Measurements from ENCODE around the gene PPWD1. TPM values are rescaled to one million over a fixed set of nuclear protein-coding genes. Genes with fewer than 3 reads are reported as not detected.

PPWD1 gene
- total and polyA plus RNA-seq, 2 donors (not counting 3 experiments of a cell fraction or from before 2014, with no cell fraction given), result 4.9 to 40.9 TPM

GRCh38 chr5:65546141-65546540, 17.0 kb upstream of the PPWD1 start:
- Histone ChIP-seq H3K4me1 (ENCODE audit: control insufficient read depth, extremely low read depth, insufficient read depth, low read length) (peaks cover 6% of the 10 kb centered on the region), H3K4me3 (replicated peaks in 1 of 3; ENCODE audit: insufficient read depth in 1 of 3, low read depth in 1 of 3, low read length in 3 of 3) (no peak overlapping the region), H3K9me3 (replicated peaks; ENCODE audit: control insufficient read depth, insufficient read depth, low read length) (no peaks in the 10 kb centered on the region), H3K9ac (replicated peaks; ENCODE audit: extremely low read depth, insufficient read depth, low read length) (no peak overlapping the region), H3K9me1 (replicated peaks; ENCODE audit: control insufficient read depth, extremely low read depth, insufficient read depth, low read length) (no peaks in the 10 kb centered on the region), H4K20me1 (replicated peaks; ENCODE audit: control insufficient read depth, extremely low read depth, insufficient read depth, low read length) (no peaks in the 10 kb centered on the region), H3K4me2 (ENCODE audit: insufficient read depth, low read length) (no peak overlapping the region), H2AFZ (ENCODE audit: low read depth, low read length) (no peak overlapping the region), H3K27me3 (ENCODE audit: control insufficient read depth in 2 of 2, insufficient read depth in 2 of 2, low read length in 2 of 2) (no peaks in the 10 kb centered on the region), H3K36me3 (ENCODE audit: control insufficient read depth in 2 of 2, extremely low read depth in 1 of 2, insufficient read depth in 2 of 2, low read length in 2 of 2) (peaks cover 0 to 14% of the 10 kb centered on the region in 2 experiments), H3K27ac (ENCODE audit: insufficient read depth, low read depth, low read length) (no peak overlapping the region), H3K79me2 (ENCODE audit: control insufficient read depth, insufficient read depth, low read length) (no peaks in the 10 kb centered on the region)
- no TSS peak for BruUV-seq (replicated peaks)
- dilution Hi-C loops (cut with MboI; ENCODE audit: extremely low pct_ligation_motif_present, low sequenced_read_pairs), result no loop called here
- no peak for TF ChIP-seq EZH2 (IDR thresholded peaks at IDR 0.05; ENCODE audit: borderline replicate concordance, low read depth, low read length, severe bottlenecking)
- no peak for TF ChIP-seq FOS (IDR thresholded peaks at IDR 0.05; ENCODE audit: borderline replicate concordance, insufficient read depth, low read length)
- no peak for TF ChIP-seq JUN (IDR thresholded peaks at IDR 0.05; ENCODE audit: borderline replicate concordance, insufficient read depth, insufficient read length, low read depth)
- TF ChIP-seq POLR2A (IDR thresholded peaks at IDR 0.05; ENCODE audit: low read depth, low read length), result no peak
- TF ChIP-seq POLR2AphosphoS5 (IDR thresholded peaks at IDR 0.05; ENCODE audit: insufficient read depth, low read depth, low read length), result no peak
- TF ChIP-seq GATA2 (IDR thresholded peaks at IDR 0.05; ENCODE audit: insufficient read depth, insufficient read length, low read depth, low read length), result no peak
- TF ChIP-seq MYC (IDR thresholded peaks at IDR 0.05; ENCODE audit: low read depth, low read length), result no peak
- TF ChIP-seq MAX (IDR thresholded peaks at IDR 0.05; ENCODE audit: insufficient read depth, insufficient read length), result no peak
- TF ChIP-seq CTCF (IDR thresholded peaks at IDR 0.05; ENCODE audit: extremely low read depth in 1 of 2, insufficient read depth in 1 of 2, low read depth in 1 of 2, low read length in 2 of 2), result no peak
- no peak for FAIRE-seq
- DNase-seq (ENCODE audit: low read depth, low spot score), result no peak
- intact Hi-C loops (cut with micrococcal nuclease), result no loop called here
- ChIA-PET CTCF (interaction anchor here (1.3 to 2.0 kb wide), 2 partner anchors 16 to 708 kb away, joined by 3 to 5 read pairs; partner anchors contain the start of genes CENPK and PPWD1), POLR2A (no interaction called here)
